Fibroblast of mammary gland (primary cell): ENCODE data around the gene GABARAP.
A peak's percentile ranks its signal among the peaks of the same experiment; 100 is the strongest.

Source experiments
- DNase-seq: peaks from one replicate; pipeline ENCODE4 v3.0.0-alpha.2; 2010; ENCODE audit warnings: low read depth
- H3K4me3 ChIP-seq: 2 replicates; pipeline ENCODE4 v1.5.1; 2011; ENCODE audit warnings: low read depth, mild to moderate bottlenecking, low read length, moderate library complexity; ENCODE audit not compliant: control insufficient read depth
- TF ChIP-seq, protein P1 (sequence below): conservative IDR thresholded peaks from 2 replicates; pipeline ENCODE4 v1.5.1; 2011; ENCODE audit warnings: low read depth, low read length, inconsistent platforms; ENCODE audit not compliant: control insufficient read depth, insufficient read depth

Gene GABARAP

DNA sequence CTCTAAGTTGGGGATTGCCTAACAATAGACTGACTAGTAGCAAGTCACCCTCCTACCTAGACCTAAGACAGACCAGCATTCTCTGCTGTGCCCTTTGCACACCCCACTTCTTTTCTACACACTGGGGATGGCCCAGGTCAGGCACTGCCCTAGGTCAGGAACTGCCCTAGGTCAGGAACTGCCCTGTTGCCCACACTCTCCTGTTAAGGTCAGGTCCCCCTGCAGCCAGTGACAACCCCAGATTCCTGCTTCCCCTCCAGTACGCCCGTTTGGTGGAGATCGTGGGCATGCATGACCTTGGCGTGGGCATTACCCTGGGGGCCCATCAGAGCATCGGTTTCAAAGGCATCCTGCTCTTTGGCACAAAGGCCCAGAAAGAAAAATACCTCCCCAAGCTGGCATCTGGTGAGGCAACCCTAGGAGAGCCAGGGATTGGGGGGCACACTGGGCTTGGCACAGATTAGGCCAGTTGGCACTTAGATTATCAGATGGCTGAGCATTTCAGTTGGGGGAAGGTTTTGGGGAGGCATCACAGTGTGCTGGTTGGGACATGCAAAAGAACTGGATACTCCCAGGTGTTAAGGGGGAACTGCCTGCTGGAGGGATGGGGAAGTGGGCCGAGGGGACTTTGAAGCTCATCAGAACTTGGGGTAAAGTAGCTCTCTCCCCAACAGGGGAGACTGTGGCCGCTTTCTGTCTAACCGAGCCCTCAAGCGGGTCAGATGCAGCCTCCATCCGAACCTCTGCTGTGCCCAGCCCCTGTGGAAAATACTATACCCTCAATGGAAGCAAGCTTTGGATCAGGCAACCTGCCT is 20.8 kb downstream of the GABARAP start:
- TF ChIP-seq, protein P1, sequence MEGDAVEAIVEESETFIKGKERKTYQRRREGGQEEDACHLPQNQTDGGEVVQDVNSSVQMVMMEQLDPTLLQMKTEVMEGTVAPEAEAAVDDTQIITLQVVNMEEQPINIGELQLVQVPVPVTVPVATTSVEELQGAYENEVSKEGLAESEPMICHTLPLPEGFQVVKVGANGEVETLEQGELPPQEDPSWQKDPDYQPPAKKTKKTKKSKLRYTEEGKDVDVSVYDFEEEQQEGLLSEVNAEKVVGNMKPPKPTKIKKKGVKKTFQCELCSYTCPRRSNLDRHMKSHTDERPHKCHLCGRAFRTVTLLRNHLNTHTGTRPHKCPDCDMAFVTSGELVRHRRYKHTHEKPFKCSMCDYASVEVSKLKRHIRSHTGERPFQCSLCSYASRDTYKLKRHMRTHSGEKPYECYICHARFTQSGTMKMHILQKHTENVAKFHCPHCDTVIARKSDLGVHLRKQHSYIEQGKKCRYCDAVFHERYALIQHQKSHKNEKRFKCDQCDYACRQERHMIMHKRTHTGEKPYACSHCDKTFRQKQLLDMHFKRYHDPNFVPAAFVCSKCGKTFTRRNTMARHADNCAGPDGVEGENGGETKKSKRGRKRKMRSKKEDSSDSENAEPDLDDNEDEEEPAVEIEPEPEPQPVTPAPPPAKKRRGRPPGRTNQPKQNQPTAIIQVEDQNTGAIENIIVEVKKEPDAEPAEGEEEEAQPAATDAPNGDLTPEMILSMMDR: no peak
- H3K4me3 ChIP-seq: peak overlapping the region; percentile 73
- no peak for DNase-seq

DNA sequence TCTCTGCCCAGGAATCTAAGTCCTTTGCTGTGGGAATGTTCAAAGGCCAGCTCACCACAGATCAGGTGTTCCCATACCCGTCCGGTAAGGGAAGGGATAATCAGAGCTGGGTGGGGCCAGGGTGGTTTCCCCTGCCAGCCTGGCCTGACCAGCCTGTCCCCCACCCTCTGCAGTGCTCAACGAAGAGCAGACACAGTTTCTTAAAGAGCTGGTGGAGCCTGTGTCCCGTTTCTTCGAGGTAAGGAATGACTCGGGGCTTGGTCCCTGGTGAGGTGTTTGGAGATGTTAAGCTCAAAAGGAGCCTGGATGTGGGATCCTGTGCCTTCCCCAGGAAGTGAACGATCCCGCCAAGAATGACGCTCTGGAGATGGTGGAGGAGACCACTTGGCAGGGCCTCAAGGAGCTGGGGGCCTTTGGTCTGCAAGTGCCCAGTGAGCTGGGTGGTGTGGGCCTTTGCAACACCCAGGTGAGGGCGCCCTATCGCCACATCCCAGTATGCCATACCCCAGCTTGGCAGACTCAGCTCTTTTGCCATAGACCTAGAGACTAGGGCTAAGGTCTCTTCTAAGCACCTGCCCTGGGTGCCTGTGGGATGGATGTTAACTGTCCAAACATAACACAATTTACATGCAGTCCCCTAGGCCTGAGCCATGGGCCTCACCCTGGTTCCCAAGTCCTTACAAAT is 21.5 kb downstream of the GABARAP start:
- H3K4me3 ChIP-seq: peak overlapping the region; percentile 73
- DNase-seq: peak; percentile 67
- TF ChIP-seq, protein P1: peak; percentile 48

DNA sequence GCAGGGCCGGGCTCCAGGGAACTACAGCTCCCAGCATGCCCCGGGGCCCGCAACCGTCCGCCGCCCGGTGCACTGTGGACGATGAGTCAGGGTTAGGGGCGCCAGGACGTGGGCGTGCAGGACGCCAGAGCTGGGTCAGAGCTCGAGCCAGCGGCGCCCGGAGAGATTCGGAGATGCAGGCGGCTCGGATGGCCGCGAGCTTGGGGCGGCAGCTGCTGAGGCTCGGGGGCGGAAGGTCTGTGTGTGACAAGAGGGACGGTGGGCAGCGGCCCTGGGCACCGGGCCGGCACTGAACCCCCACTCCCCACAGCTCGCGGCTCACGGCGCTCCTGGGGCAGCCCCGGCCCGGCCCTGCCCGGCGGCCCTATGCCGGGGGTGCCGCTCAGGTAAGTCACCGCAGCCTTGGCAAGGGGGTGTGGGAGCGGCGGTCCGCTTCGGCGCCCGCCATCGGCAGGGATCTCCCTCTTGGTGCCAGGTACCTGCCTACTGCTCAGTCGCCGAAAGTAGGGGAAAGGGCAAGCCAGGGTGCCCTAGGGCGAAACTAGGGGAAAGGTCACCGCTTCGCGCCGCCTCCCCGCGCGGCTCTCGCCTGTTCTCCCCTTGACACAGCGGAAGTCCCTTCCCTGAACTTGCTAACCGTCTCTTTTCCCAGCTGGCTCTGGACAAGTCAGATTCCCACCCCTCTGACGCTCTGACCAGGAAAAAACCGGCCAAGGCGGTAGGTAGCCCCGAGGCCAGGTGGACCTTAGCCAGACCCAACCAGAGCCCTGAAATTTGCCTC is 22.2 kb downstream of the GABARAP start, which contains the start of the genes ACADVL and DLG4:
ACADVL (plus strand) TSS at position 127 of the 781 bp plus-strand sequence; CDS start at position 174, 47 bp downstream.
DLG4 (minus strand) TSS at position 25 of the 781 bp plus-strand sequence.
- DNase-seq: peak; percentile 86
- TF ChIP-seq, protein P1: no peak
- H3K4me3 ChIP-seq: peak within 1 kb of the TSS; percentile 73

DNA sequence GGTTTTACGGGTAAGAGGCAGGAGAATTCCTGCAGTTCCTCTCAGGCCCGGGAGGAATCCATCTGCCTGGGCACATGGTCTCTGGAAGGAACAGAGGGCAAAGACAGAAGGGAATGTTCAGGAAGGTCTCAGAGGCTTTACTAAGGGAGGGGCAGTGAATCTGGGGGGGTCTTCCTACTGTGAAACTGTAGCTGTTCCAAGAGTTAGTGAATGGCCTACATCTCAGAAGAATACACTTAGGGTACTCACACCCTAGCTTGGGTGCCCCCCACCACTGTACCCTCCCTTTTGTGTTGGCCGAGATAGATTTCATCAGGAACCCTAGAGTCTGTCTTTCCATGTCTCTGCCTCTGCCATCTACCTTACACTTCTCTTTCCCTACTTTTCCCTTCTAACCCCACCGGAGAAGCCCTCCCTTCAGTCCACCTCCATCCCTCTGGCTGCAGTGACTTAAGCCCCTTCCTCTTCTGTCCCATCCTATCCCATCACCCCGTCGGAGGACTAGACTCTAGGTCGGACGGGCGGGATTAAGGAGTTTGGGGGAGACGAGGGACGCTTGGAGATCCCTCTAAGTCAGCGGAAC is 22.9 kb downstream of the GABARAP start:
- TF ChIP-seq, protein P1: no peak
- H3K4me3 ChIP-seq: peak overlapping the region; percentile 73
- DNase-seq: no peak

DNA sequence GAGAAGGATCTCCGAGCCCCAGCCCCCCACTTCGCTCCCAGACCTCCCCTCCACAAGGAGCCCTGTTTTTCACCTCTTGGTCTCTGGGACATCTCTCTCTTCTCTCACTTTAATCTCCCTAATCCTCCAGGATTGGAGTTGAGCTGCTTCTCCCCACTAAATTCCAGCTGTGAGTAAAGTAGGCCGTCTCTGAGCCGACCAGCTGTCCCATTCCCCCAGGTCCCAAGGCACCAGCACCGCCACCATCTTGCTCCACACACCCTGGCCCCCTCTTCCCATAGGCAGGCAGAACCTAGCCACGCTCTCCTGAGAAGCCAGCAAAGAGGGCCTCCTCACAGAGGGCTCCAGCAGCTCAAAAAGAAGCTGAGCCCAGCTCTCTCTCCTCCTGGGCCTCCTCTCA is 23.5 kb downstream of the GABARAP start:
- H3K4me3 ChIP-seq: no peak overlapping the region
- no peak for DNase-seq
- TF ChIP-seq, protein P1: no peak

DNA sequence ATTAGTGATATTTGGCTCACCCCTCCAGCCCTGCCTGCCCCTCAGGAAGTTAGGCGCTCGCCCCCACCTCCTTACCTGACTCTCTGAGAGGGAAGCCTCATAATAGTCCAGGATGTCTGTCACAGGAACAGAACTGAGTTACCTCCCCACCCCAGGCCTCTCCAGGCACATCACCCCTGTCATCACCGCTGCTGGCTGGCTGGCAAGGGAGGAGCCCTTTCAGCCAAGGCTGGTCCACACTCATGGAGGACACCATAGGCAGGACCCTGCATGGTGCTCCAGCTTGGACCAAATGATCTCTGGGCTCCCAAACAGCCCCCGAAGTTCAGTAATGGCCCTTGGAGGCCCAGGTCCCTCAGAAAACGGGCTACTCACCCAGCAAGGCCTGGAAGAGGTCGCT is 24.1 kb downstream of the GABARAP start:
- DNase-seq: no peak
- TF ChIP-seq, protein P1: no peak
- no peak overlapping the region for H3K4me3 ChIP-seq
